NCI-H146 treated with DMSO at 0.1 percent for 48 hours (cell line): Measurements from ENCODE around the gene HELZ.
A peak's percentile ranks its signal among the peaks of the same experiment; 100 is the strongest.
"Not testable (repeated sequence)": the region's sequence is repeated elsewhere in the genome, so short reads cannot be mapped to it uniquely, and the experiment has no call there.

Experiments
- DNase-seq: peaks from one replicate; lab custom pipeline; 2025; ENCODE audit not compliant: unreplicated experiment; lab: John Stamatoyannopoulos, UW

HELZ gene

DNA sequence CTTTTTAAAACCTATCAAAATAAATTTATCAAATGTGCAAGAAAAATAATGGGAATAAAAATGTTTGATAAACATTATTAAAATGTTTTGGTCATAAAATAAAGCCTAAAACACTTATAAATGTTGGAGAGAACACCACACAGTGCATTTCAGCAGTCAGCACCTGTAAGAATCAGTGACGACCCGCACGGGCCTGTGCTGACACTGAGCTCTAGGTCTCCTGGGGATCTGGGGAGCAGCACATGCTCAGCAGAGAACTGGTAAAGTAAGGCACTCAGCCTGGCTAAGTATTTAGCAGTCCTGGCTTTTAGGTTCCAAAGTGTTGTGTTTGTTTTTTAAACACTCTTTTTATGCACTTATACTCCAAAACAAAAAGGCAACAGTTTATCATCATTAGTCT lies 46.9 kb downstream of the HELZ start:
- DNase-seq = no peak

DNA sequence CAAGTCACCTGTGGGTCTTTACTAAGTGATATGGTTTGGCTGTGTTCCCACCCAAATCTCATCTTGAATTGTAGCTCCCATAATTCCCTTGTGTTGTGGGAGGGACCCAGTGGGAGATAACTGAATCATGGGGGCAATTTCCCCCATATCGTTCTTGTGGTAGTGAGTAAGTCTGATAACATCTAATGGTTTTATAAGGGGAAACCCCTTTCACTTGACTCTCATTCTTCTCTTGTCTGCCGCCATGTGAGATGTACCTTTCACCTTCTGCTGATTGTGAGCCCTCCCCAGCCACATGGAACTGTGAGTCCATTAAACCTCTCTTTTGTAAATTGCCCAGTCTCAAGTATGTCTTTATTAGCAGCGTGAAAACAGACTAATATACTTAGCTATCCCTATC lies 48.0 kb downstream of the HELZ start:
- DNase-seq = not testable (repeated sequence)

DNA sequence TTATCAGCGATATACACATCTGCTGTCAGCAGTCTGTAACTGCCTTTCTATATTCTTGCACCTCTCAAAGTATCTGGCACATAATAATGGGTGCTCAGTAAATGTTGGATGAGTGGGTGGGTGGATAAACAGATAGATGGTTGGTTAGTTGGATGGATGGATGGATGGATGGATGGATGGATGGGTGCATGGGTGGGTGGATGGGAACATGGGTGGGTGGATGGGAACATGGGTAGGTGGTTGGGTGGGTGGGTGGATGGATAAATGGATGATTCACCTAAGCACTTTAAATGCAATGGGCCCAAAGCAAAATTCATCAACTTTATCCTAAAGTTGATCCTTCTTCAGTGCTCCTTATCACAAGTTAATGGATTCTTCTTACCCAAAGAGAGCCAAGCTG lies 48.6 kb downstream of the HELZ start:
- no peak for DNase-seq

DNA sequence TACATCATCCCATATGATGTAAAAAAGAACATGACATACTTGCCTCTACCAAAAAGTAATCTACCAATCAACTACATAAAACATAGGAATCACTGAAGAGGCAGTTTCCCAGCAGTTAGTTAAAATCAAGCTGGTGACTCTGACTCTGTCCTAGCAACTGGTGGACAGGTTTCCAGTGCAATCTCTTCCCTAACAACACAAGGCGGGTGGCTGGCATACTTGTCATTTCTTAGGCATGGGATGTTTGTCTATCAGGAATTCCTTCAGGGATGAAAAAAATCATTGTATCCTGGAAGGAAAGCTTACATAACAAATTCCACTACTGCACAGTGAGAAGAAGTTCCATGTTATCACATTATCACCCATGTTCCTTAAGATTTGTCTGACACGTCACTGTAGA lies 50.9 kb downstream of the HELZ start:
- DNase-seq = no peak

- DNase-seq = no peak
Measured at GRCh38 chr17:67187927-67188326, 57.1 kb downstream of the HELZ start.

- DNase-seq = no peak
Measured at GRCh38 chr17:67186782-67187181, 58.2 kb downstream of the HELZ start.

- DNase-seq = no peak
Measured at GRCh38 chr17:67183531-67183930, 61.5 kb downstream of the HELZ start.

- no peak for DNase-seq
Measured at GRCh38 chr17:67181825-67182224, 63.2 kb downstream of the HELZ start.

DNA sequence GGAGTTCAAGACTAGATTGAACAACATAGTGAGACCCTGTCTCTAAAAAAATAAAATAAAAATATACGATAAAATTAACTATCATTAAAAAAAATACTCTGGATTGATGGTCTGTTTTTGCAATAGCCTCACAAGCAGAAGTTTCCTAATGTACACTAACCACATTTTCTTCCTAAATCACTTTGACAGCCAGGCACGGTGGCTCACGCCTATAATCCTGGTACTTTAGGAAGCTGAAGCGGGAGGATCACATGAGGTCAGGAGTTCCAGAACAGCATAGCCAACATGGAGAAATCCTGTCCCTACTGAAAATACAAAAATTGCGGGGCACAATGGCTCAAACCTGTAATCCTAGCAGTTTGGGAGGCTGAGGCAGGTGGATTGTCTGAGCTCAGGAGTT lies 64.7 kb downstream of the HELZ start:
- no peak for DNase-seq

DNA sequence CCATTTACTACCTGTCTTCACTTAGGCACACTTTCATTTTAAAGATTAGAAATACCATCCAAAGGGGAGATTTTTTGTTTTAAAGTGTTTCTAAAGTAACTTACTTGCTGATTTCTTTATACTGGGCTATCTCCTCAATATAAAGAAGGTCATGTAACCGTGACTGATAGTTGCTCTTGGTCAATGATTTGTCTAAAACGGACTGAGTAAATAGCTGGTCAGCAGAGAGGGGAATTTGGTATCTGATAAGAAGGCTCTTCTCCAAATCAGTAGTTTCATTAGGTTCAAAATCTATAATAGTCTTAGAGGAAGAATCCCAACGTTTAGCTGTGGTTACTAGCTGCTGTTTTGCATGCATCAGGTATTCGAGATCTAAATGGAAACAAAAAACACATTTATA lies 66.4 kb downstream of the HELZ start:
- no peak for DNase-seq

DNA sequence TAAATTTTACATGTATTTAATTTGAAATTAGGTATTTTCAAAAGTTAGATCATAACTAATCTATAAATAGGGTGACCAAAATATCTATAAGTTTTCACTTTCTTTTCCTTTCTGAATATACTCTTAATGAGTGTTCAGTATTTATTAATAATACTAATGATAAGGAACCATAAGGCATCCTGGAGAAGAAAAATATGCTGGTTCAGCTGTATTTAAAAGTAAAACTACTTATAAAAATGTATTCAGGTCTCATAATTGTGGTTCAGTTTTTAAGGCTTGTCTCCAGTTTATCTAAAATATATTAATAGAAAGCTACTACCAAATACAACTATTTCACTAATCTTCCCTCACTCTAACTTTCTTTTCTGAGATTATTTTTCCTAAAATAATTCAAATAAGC lies 67.3 kb downstream of the HELZ start:
- no peak for DNase-seq

GRCh38 chr17:67174190-67174589 lies 70.8 kb downstream of the HELZ start:
- DNase-seq = no peak

GRCh38 chr17:67171560-67171959 lies 73.4 kb downstream of the HELZ start:
- DNase-seq = no peak

DNA sequence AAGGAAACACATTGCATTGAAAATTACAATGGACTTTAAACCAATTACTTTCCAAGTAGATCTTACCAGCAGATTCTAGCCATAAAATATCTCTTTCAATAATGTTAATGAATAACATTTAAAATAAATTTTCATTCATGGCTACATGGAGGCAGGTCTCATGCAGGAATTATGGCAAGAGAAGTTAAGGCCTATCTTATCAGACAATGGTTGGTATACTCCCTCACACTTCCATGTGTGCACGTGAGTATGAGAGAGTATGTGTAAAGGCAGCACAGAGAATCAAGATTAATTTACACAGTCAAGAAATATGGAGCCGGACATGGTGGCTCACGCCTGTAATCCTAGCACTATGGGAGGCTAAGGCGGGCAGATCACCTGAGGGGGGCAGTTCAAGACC lies 76.5 kb downstream of the HELZ start:
- DNase-seq = no peak

GRCh38 chr17:67165201-67165600 lies 79.8 kb downstream of the HELZ start:
- DNase-seq = no peak

- DNase-seq = no peak
Measured at GRCh38 chr17:67164302-67164701, 80.7 kb downstream of the HELZ start.

DNA sequence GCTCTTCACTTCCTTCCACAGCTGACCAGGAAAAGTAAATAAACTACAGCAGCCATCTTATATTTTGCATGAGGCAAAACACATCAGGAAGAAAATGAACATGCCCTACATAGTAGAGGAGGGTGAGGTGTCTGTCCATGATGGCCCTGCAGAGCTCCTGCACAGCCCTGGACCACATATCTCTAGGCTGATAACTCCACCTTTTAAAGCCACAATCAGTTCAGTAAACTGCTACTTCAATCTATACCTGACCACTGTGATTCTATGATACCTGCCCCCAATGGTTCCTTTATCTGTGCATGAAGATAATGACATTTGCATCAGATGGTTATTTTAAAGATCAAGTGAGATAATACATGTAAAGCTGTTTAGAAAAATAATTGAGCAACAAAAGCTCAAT lies 82.2 kb downstream of the HELZ start:
- no peak for DNase-seq

DNA sequence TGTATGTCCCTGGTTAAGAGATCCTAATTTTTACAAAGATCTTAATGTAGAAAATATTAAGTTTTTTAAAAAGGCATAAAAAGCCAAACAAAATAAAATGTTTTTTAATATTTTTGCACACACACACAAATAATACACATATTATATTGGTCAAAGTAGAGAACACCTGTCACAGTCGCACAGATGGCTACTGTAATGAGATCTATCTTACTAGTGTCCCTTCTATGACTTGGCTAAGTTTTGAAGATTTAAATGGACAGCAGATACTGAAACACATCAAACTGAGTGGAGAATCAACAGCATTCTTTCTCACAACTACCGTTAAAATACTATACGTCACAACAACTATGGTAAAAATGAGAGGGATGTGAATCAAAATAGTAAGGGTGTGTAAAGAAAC lies 83.4 kb downstream of the HELZ start:
- DNase-seq = no peak

GRCh38 chr17:67160791-67161190 lies 84.2 kb downstream of the HELZ start:
- no peak for DNase-seq

DNA sequence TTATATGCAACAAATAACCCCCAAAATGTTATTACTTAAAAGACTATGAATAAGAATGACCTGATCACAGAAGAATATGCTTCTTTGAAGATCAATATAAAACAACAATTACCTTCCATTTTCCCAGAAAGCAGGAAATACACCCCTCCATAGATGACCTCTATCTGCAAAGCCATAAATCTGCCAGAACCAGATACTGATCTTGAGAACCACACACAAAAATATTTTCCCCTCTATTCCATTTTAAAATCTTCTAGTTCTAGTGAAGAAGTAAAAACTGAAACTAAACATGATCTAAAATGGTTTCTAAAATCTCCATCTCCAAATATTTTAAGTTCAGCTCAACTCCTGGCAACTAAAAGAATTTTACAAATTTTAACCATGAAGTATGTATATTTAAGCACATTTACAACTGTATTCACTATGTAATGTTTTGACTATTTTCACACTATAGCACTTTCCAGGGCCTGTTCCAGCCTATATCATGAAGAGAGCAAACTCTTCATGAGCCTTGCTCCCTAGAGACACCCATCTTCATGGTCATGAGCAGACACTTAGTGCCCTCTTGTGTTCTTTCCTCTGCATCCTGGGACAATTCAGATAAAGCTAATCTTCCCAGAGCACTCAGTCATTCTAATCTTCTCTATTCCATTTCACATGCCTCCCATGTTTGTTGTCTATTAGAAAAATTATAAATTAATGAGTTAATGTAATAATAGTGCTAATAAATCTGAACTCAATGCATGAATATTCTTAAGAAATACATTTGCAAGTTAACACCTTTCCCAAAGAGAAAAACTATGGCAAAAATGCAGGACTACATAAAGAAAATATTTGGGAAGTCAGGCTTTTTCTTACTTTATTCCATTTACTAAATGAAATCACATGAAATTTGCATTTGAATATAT lies 87.0 kb downstream of the HELZ start:
- DNase-seq = peak; percentile 31

DNA sequence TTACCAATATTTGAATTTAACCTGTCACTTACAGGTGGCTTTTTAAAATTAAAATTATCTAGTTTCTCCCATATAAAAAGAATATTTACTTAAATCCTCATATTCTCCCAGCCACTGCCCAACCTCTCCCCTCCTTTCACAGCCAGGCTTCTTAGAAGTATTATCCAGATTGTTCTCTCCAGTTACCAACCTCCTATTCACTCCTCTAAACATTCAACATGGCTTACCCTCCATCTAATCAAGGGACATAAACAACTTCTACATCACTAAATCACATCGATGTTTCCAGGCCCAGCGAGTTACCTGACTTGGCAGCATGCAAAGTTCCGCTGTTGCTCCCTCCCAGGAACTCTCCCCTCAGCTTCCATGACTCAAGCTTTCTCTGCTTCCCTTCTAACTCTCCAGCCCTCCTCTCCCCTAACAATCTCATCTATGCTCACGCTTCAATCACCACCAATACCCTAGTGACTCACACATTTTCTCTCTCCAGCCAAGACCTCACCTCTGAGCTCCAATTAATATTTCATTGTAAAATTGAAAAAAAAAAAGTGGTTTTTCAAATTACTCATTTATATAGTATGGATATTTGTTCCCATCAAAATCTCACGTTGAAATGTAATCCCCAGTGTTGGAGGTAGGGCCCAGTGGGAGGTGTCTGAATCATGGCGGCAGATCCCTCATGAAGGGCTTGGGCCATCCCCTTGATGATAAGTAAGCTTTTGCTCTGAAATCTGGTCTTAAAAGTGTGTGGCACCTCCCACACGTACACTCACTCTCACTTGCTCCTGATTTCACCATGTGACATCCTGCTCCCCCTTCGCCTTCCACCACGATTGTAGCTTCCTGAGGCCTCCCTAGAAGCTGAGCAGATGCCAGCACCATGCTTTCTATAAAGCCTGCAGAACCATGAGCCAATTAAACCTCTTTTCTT lies 88.5 kb downstream of the HELZ start:
- DNase-seq = no peak

GRCh38 chr17:67152824-67153223 lies 92.2 kb downstream of the HELZ start:
- DNase-seq = no peak
